Neuronal stem cell (in vitro differentiated cells): Measurements from ENCODE around the gene GALR1.

Source experiments
- DNase-seq: peaks from one replicate; pipeline ENCODE4 v3.0.0-alpha.2; 2013; ENCODE audit warnings: low spot score
- H2AFZ ChIP-seq: one replicate; pipeline ENCODE4 v1.6.1; 2013; ENCODE audit warnings: mild to moderate bottlenecking, low read length, inconsistent platforms
- H2AK5ac ChIP-seq: 2 replicates; pipeline ENCODE4 v1.6.1; 2013; ENCODE audit warnings: low read depth, mild to moderate bottlenecking, inconsistent platforms, low read length, moderate library complexity, mixed read lengths
- H2BK120ac ChIP-seq: 2 replicates; pipeline ENCODE4 v1.6.1; 2013; ENCODE audit warnings: low read depth, mild to moderate bottlenecking, inconsistent platforms, low read length, moderate library complexity, mixed read lengths
- H2BK12ac ChIP-seq: one replicate; pipeline ENCODE4 v1.6.1; 2013; ENCODE audit warnings: low read length, inconsistent platforms
- H2BK15ac ChIP-seq: 2 replicates; pipeline ENCODE4 v1.6.1; 2013; ENCODE audit warnings: mild to moderate bottlenecking, low read length, inconsistent platforms, mixed read lengths
- H2BK5ac ChIP-seq: one replicate; pipeline ENCODE4 v1.6.1; 2013; ENCODE audit warnings: inconsistent platforms, mild to moderate bottlenecking, low read length, moderate library complexity
- H3K14ac ChIP-seq: one replicate; pipeline ENCODE4 v1.6.1; 2013; ENCODE audit warnings: low read length, inconsistent platforms
- H3K18ac ChIP-seq: 2 replicates; pipeline ENCODE4 v1.6.1; 2013; ENCODE audit warnings: low read length, inconsistent platforms
- H3K23ac ChIP-seq: 2 replicates; pipeline ENCODE4 v1.6.1; 2013; ENCODE audit warnings: low read depth, mild to moderate bottlenecking, mixed read lengths, low read length, inconsistent platforms; ENCODE audit not compliant: poor library complexity
- H3K27ac ChIP-seq: replicated peaks from 3 replicates; pipeline ENCODE4 v1.5.1; 2013; ENCODE audit warnings: low read length, inconsistent platforms
- H3K27me3 ChIP-seq, 3 experiments: 2 replicates each; pipeline ENCODE4 v1.6.1; 2013; ENCODE audit warnings: low read length in 3 of 3, mild to moderate bottlenecking in 2 of 3, inconsistent platforms in 1 of 3, low read depth in 1 of 3, mixed read lengths in 1 of 3, moderate library complexity in 1 of 3; ENCODE audit not compliant: control insufficient read depth in 3 of 3, insufficient read depth in 3 of 3
- H3K36me3 ChIP-seq, 2 donors: replicated peaks in 1 of 2; 2 replicates each; pipeline ENCODE4 v1.6.1; 2013; ENCODE audit warnings: low read length in 2 of 2; ENCODE audit not compliant: control insufficient read depth in 2 of 2, insufficient read depth in 2 of 2
- H3K4ac ChIP-seq: 2 replicates; pipeline ENCODE4 v1.6.1; 2013; ENCODE audit warnings: inconsistent platforms, mild to moderate bottlenecking, low read length, moderate library complexity
- H3K4me1 ChIP-seq, 2 donors: 1 replicate in 1 of 2; 2 replicates in 1 of 2; pipeline ENCODE4 v1.6.1; 2013; ENCODE audit warnings: low read length in 2 of 2, low read depth in 1 of 2; ENCODE audit not compliant: control insufficient read depth in 2 of 2, insufficient read depth in 1 of 2
- H3K4me2 ChIP-seq: one replicate; pipeline ENCODE4 v1.6.1; 2013; ENCODE audit warnings: mild to moderate bottlenecking, low read length, inconsistent platforms; ENCODE audit not compliant: insufficient read depth, poor library complexity, severe bottlenecking
- H3K4me3 ChIP-seq, 2 donors: 2 replicates each; pipeline ENCODE4 v1.5.1; 2013; ENCODE audit warnings: low read length in 2 of 2, mild to moderate bottlenecking in 2 of 2, inconsistent platforms in 1 of 2, moderate library complexity in 1 of 2
- H3K79me1 ChIP-seq: one replicate; pipeline ENCODE4 v1.6.1; 2013; ENCODE audit warnings: low read depth, mild to moderate bottlenecking, inconsistent platforms, low read length, moderate library complexity
- H3K9ac ChIP-seq: one replicate; pipeline ENCODE4 v1.6.1; 2013; ENCODE audit warnings: mild to moderate bottlenecking, low read depth, low read length, inconsistent platforms; ENCODE audit not compliant: poor library complexity
- H3K9me3 ChIP-seq, 2 donors: replicated peaks in 1 of 2; 2 replicates each; pipeline versions ENCODE3 to v1.6.1; 2013; ENCODE audit warnings: low read length in 2 of 2, mild to moderate bottlenecking in 2 of 2, inconsistent platforms in 1 of 2, low read depth in 1 of 2, mixed read lengths in 1 of 2, moderate library complexity in 1 of 2; ENCODE audit not compliant: control insufficient read depth in 2 of 2, insufficient read depth in 1 of 2
- H4K8ac ChIP-seq: one replicate; pipeline ENCODE4 v1.6.1; 2013; ENCODE audit warnings: low read depth, mild to moderate bottlenecking, inconsistent platforms, low read length, moderate library complexity
- H4K91ac ChIP-seq: one replicate; pipeline ENCODE4 v1.6.1; 2013; ENCODE audit warnings: low read length, low read depth, mild to moderate bottlenecking, inconsistent platforms; ENCODE audit not compliant: poor library complexity
- WGBS, 2 donors: extraction: QIAGEN DNeasy Blood & Tissue Kit; methylation state at CpG; one replicate each; pipeline ENCODE4 v1.1.7; 2013; ENCODE audit warnings: missing lambda C conversion rate in 2 of 2, mixed read lengths in 1 of 2; ENCODE audit not compliant: insufficient read length in 2 of 2, insufficient replicate concordance in 1 of 2; ENCODE audit errors: extremely low coverage in 2 of 2; 5-methylcytosine and 5-hydroxymethylcytosine counted together

The GALR1 gene

DNA sequence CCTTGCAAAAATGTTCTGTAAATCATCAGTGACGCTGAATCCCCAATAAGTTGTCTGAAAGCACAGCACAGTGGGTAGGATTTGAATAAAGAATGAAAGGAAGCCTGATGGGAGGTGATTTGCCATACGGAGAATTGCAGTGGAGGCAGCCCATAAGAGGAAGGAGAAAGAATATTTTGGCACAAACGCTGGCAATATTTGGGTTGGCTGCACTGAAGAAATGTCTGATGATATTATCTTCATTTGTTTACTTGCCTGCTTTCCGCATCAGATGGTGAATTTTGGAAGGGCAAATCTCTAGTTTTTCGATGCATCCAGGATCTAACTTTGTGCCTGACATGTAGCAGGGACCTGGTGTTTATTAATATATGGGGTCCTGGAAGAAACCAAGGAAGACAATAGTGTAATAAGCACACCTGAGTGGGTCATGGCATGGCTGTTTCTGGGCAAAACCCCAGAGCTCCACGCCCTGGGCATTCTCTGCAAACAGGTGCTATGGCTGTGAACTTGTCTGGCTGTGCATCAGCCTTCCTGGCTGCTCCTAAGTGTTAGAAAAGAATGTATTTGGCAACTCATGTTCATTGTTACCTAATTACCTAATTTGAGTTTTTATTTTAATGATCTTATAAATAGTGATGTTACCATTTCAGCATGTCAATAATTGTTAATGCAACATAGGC, 5.9 kb downstream of the GALR1 start:
- H3K4me2 ChIP-seq: no peak overlapping the region
- no peak overlapping the region for H3K18ac ChIP-seq
- no CpG with 5 or more reads among the region's 6 CpGs for WGBS, 2 donors
- H3K4me3 ChIP-seq: no peak overlapping the region
- peaks cover 0 to 3% of the 10 kb centered on the region in 2 donors for H3K9me3 ChIP-seq
- H3K23ac ChIP-seq: no peak overlapping the region
- no peaks in the 10 kb centered on the region for H3K79me1 ChIP-seq
- no peak overlapping the region for H2BK15ac ChIP-seq
- no peak overlapping the region for H3K27ac ChIP-seq
- H2AFZ ChIP-seq: no peak overlapping the region
- no peak overlapping the region for H3K9ac ChIP-seq
- no peak overlapping the region for H2AK5ac ChIP-seq
- no peak overlapping the region for H3K14ac ChIP-seq
- H4K91ac ChIP-seq: no peak overlapping the region
- no peak overlapping the region for H3K4ac ChIP-seq
- H4K8ac ChIP-seq: no peak overlapping the region
- H3K36me3 ChIP-seq: no peaks in the 10 kb centered on the region
- H3K27me3 ChIP-seq: peaks cover 14 to 35% (median 21%) of the 10 kb centered on the region in 3 experiments
- DNase-seq: no peak
- no peak overlapping the region for H2BK5ac ChIP-seq
- no peak overlapping the region for H2BK120ac ChIP-seq
- no peak overlapping the region for H2BK12ac ChIP-seq
- H3K4me1 ChIP-seq: peaks cover 0 to 9% of the 10 kb centered on the region in 2 donors

DNA sequence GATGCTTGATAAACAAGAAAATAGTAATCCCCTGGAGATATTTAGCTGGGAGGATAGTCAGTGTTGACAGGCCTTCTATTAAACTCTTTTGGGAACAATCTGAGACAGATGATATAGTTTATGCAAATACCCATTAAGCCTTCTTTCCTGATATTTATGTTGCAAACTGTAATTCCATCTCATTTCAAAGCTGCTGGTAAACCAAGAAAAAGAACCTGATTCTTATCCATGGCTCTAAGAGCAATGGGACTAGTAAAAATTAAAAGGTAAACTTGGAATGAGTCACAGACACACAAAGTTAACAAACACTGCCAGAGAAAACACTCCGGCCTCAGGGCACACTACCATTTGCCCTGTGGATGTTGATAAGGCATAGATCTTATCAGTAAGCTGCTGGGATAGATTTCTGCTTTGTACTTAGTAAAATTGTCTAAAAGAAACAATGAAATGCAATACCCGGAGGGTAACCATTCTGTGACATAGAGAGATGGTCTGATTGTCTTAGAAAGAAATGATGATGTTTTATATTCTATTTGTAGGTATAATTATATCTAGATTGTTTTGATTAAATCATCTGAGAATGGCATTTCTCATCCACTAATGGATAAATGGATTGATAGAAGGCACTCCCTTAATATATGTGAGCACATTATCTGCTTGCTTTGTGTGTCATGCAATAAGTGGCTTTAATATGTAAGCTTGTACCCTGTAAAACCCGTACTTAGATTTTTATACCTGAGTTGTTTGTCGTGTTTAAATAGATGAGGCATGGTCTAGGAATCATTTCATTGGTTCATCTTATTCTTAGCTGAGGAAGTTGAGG, 13.2 kb downstream of the GALR1 start:
- Histone ChIP-seq H3K23ac (no peak overlapping the region), H2BK120ac (no peak overlapping the region), H4K8ac (no peak overlapping the region), H2BK5ac (no peak overlapping the region), H3K27me3 (no peaks in the 10 kb centered on the region), H3K4me3 (no peak overlapping the region), H2AFZ (no peak overlapping the region), H2BK15ac (no peak overlapping the region), H2AK5ac (no peak overlapping the region), H3K18ac (no peak overlapping the region), H3K9me3 (no peaks in the 10 kb centered on the region), H3K4ac (no peak overlapping the region), H4K91ac (no peak overlapping the region), H3K9ac (no peak overlapping the region), H3K4me1 (no peaks in the 10 kb centered on the region), H3K79me1 (no peaks in the 10 kb centered on the region), H3K36me3 (no peaks in the 10 kb centered on the region), H3K27ac (no peak overlapping the region), H3K14ac (no peak overlapping the region), H2BK12ac (no peak overlapping the region), H3K4me2 (no peak overlapping the region)
- DNase-seq: no peak
- no CpG with 5 or more reads among the region's 4 CpGs for WGBS, 2 donors

DNA sequence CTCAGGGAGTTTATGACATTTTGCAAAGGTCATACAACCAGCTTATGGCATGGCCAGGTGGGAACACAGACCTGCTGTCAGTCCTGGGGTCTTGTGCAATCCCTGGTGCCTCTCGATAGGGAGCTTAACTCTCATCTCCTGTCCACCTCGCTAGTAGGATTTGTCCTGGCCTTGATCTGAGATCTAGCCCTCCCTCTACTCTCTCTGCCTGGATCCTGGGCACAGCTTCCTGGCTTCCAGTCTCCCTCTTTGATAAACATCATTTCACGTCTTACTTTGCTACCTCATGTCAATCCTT, 13.8 kb downstream of the GALR1 start:
- Histone ChIP-seq H2AK5ac (no peak overlapping the region), H3K4me2 (no peak overlapping the region), H3K14ac (no peak overlapping the region), H2AFZ (no peak overlapping the region), H3K4me3 (no peak overlapping the region), H2BK12ac (no peak overlapping the region), H3K18ac (no peak overlapping the region), H3K79me1 (no peaks in the 10 kb centered on the region), H2BK5ac (no peak overlapping the region), H2BK120ac (no peak overlapping the region), H4K8ac (no peak overlapping the region), H3K27ac (no peak overlapping the region), H3K9ac (no peak overlapping the region), H3K4me1 (no peaks in the 10 kb centered on the region), H2BK15ac (no peak overlapping the region), H3K4ac (no peak overlapping the region), H3K23ac (no peak overlapping the region), H4K91ac (no peak overlapping the region), H3K9me3 (no peaks in the 10 kb centered on the region), H3K27me3 (no peaks in the 10 kb centered on the region), H3K36me3 (no peaks in the 10 kb centered on the region)
- no peak for DNase-seq
- WGBS, 2 donors: no CpG with 5 or more reads among the region's 3 CpGs

DNA sequence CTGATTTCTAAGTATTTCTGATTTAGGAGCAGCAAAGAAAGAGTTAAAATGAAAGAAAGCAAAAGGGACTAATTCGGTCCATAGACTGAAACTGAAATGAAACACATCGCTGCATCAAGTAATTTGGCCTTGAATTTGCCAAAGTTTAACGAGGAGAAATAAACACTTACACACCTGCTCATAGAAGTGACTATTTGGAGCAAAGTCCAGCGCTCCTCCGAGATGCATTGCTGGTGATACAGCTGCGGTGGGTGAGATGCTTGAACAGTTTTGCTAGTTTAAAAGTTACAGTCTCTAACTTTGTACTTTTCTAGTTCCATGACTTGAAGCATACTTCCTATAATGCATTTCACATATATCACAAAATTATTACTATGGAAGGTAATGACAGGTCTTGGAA, 18.3 kb downstream of the GALR1 start:
- no peak overlapping the region for H4K91ac ChIP-seq
- H3K4me2 ChIP-seq: no peak overlapping the region
- no peak overlapping the region for H3K9ac ChIP-seq
- WGBS, 2 donors: no CpG with 5 or more reads among the region's 6 CpGs
- H3K14ac ChIP-seq: no peak overlapping the region
- DNase-seq: no peak
- H3K4me1 ChIP-seq: no peaks in the 10 kb centered on the region
- no peak overlapping the region for H4K8ac ChIP-seq
- no peak overlapping the region for H2AFZ ChIP-seq
- no peak overlapping the region for H2AK5ac ChIP-seq
- no peaks in the 10 kb centered on the region for H3K79me1 ChIP-seq
- H3K27me3 ChIP-seq: no peaks in the 10 kb centered on the region
- H2BK120ac ChIP-seq: no peak overlapping the region
- H2BK15ac ChIP-seq: no peak overlapping the region
- no peak overlapping the region for H3K4ac ChIP-seq
- H3K27ac ChIP-seq: no peak overlapping the region
- H3K23ac ChIP-seq: no peak overlapping the region
- H3K18ac ChIP-seq: no peak overlapping the region
- no peak overlapping the region for H2BK12ac ChIP-seq
- H3K36me3 ChIP-seq: no peaks in the 10 kb centered on the region
- no peak overlapping the region for H2BK5ac ChIP-seq
- H3K9me3 ChIP-seq: no peaks in the 10 kb centered on the region
- H3K4me3 ChIP-seq: no peak overlapping the region
